Kidney epithelial cell (primary cell): ENCODE measurements around the gene TMEM132E. TPM values are rescaled to one million over a fixed set of nuclear protein-coding genes. Genes with fewer than 3 reads are reported as not detected.

Experiments
- DNase-seq: peaks from one replicate; pipeline ENCODE4 v3.0.0-alpha.2; 2010; ENCODE audit warnings: low read depth
- H3K27me3 ChIP-seq: 2 replicates; pipeline ENCODE4 v1.6.0; 2011; ENCODE audit warnings: low read length; ENCODE audit not compliant: control insufficient read depth, insufficient read depth
- H3K36me3 ChIP-seq: 2 replicates; pipeline ENCODE4 v1.5.1; 2011; ENCODE audit warnings: low read length; ENCODE audit not compliant: control insufficient read depth, insufficient read depth
- H3K4me3 ChIP-seq: 2 replicates; pipeline ENCODE4 v1.5.1; 2011; ENCODE audit warnings: low read depth, mild to moderate bottlenecking, control low read depth, low read length
- CTCF ChIP-seq: IDR thresholded peaks from 2 replicates; pipeline ENCODE4 v1.5.1; 2011; ENCODE audit warnings: mild to moderate bottlenecking, moderate library complexity, low read length, control low read depth, inconsistent platforms; ENCODE audit not compliant: insufficient read depth, poor library complexity, severe bottlenecking
- total RNA-seq: library from RNA; depleted of rRNA; stranded (reverse); fragments of >200 nt; gene quantifications from 2 replicates; pipeline ENCODE4 v1.2.3, GENCODE V29; 2015

TMEM132E gene
- total RNA-seq, 1 donor from 2014 or later = 0.13 TPM

GRCh38 chr17:34647511-34647910 lies 68.1 kb downstream of the TMEM132E start:
- Histone ChIP-seq H3K4me3 (no peak overlapping the region), H3K27me3 (no peaks in the 10 kb centered on the region), H3K36me3 (no peaks in the 10 kb centered on the region)
- DNase-seq = no peak
- no peak for TF ChIP-seq CTCF

GRCh38 chr17:34650051-34650750 lies 70.8 kb downstream of the TMEM132E start:
- no peaks in the 10 kb centered on the region for H3K27me3 ChIP-seq
- no peak overlapping the region for H3K4me3 ChIP-seq
- no peak for TF ChIP-seq CTCF
- no peak for DNase-seq
- H3K36me3 ChIP-seq = no peaks in the 10 kb centered on the region

GRCh38 chr17:34651402-34651811 lies 72.0 kb downstream of the TMEM132E start:
- no peak for TF ChIP-seq CTCF
- no peak for DNase-seq
- Histone ChIP-seq H3K36me3 (no peaks in the 10 kb centered on the region), H3K4me3 (no peak overlapping the region), H3K27me3 (no peaks in the 10 kb centered on the region)

GRCh38 chr17:34652021-34652555 lies 72.7 kb downstream of the TMEM132E start:
- Histone ChIP-seq H3K36me3 (no peaks in the 10 kb centered on the region), H3K27me3 (no peaks in the 10 kb centered on the region), H3K4me3 (no peak overlapping the region)
- TF ChIP-seq CTCF = no peak
- no peak for DNase-seq

- no peak for DNase-seq
- H3K27me3 ChIP-seq = no peaks in the 10 kb centered on the region
- H3K4me3 ChIP-seq = no peak overlapping the region
- no peaks in the 10 kb centered on the region for H3K36me3 ChIP-seq
- no peak for TF ChIP-seq CTCF
Measured at GRCh38 chr17:34653511-34653910, 74.1 kb downstream of the TMEM132E start.
